Gastroesophageal sphincter (tissue), 4 donors: Measurements from ENCODE around the gene SLC9A1. TPM values are rescaled to one million over a fixed set of nuclear protein-coding genes. Genes with fewer than 3 reads are reported as not detected.

Source experiments
- ATAC-seq: fragments of 150-250 bp; one replicate; pipeline ENCODE4 v1.9.1; 2016; ENCODE audit warnings: mild to moderate bottlenecking, moderate library complexity
- H3K27ac ChIP-seq, 4 donors: fragments of 200-600 bp; sonication (generic) in 3 of 4; 1 replicate in 3 of 4; 2 replicates in 1 of 4; pipeline ENCODE4 v1.5.1; 2016 to 2019
- H3K27me3 ChIP-seq: fragments of 200-600 bp; sonication (generic); one replicate; pipeline ENCODE4 v1.5.1; 2019
- H3K36me3 ChIP-seq, 2 donors: fragments of 200-600 bp; sonication (generic); one replicate each; pipeline ENCODE4 v1.5.1; 2019; ENCODE audit warnings: control low read depth in 1 of 2
- H3K4me1 ChIP-seq, 3 donors: fragments of 200-600 bp; sonication (generic); 1 replicate in 2 of 3; 2 replicates in 1 of 3; pipeline ENCODE4 v1.5.1; 2016 to 2019; ENCODE audit warnings: control low read depth in 2 of 3
- H3K4me3 ChIP-seq, 2 donors: fragments of 200-600 bp; sonication (generic); one replicate each; pipeline ENCODE4 v1.5.1; 2019; ENCODE audit warnings: mild to moderate bottlenecking in 1 of 2, moderate library complexity in 1 of 2
- H3K9me3 ChIP-seq, 3 donors: fragments of 200-600 bp; sonication (generic); one replicate each; pipeline ENCODE4 v1.5.1; 2017 to 2019; ENCODE audit warnings: control low read depth in 2 of 3
- EP300 ChIP-seq: sonication (generic); formaldehyde crosslinking; IDR thresholded peaks from one replicate; pipeline ENCODE4 v1.6.1; 2017; ENCODE audit warnings: antibody characterized with exemption, mild to moderate bottlenecking
- POLR2A ChIP-seq, 2 donors: fragments of 450-650 bp; IDR thresholded peaks; one replicate each; pipeline ENCODE4 v1.6.1; 2017; ENCODE audit warnings: antibody characterized with exemption in 2 of 2, mild to moderate bottlenecking in 2 of 2, moderate library complexity in 1 of 2
- POLR2AphosphoS5 ChIP-seq: sonication (generic); formaldehyde crosslinking; IDR thresholded peaks from one replicate; pipeline ENCODE4 v1.6.1; 2017; ENCODE audit warnings: antibody characterized with exemption
- WGBS, 2 donors: methylation state at CpG; one replicate each; pipeline ENCODE4 v1.1.5; 2018; ENCODE audit warnings: low coverage in 1 of 2; 5-methylcytosine and 5-hydroxymethylcytosine counted together
- total RNA-seq, 4 donors: library from RNA; depleted of rRNA; stranded (reverse); fragments of >200 nt; gene quantifications; one replicate each; pipeline ENCODE4 v1.1.0, GENCODE V29; 2016
- TF ChIP-seq, protein P1 (sequence below), 4 experiments: fragments of 200-600 bp in 2 of 4; fragments of 450-650 bp in 2 of 4; sonication (generic) in 1 of 4; IDR thresholded peaks; one replicate each; pipeline ENCODE4 v1.5.1; 2017 to 2019; ENCODE audit warnings: antibody characterized with exemption in 4 of 4, mild to moderate bottlenecking in 2 of 4, moderate library complexity in 2 of 4

The SLC9A1 gene
- total RNA-seq, 4 donors from 2014 or later: 7.2 to 27.8 (median 17.1) TPM

DNA sequence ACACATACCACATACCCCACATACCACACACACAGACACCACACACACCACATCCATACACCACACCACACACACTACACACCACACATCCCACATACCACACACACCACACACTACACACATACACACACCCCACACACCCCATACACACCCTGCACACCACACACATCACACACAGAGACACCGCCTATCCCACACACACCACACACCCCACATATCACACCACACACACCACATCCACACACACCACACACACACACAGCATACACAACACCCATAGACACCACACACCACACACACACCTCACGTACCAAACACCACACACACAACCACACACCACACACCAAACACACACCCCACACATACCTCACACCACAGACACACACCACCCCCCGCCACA lies 68.3 kb downstream of the SLC9A1 start:
- Histone ChIP-seq H3K27ac (no peak overlapping the region), H3K27me3 (peaks cover 7% of the 10 kb centered on the region), H3K4me3 (no peak overlapping the region), H3K9me3 (peaks cover 0 to 25% (median 0%) of the 10 kb centered on the region in 3 donors), H3K4me1 (no peaks in the 10 kb centered on the region), H3K36me3 (no peaks in the 10 kb centered on the region)
- TF ChIP-seq, protein P1, sequence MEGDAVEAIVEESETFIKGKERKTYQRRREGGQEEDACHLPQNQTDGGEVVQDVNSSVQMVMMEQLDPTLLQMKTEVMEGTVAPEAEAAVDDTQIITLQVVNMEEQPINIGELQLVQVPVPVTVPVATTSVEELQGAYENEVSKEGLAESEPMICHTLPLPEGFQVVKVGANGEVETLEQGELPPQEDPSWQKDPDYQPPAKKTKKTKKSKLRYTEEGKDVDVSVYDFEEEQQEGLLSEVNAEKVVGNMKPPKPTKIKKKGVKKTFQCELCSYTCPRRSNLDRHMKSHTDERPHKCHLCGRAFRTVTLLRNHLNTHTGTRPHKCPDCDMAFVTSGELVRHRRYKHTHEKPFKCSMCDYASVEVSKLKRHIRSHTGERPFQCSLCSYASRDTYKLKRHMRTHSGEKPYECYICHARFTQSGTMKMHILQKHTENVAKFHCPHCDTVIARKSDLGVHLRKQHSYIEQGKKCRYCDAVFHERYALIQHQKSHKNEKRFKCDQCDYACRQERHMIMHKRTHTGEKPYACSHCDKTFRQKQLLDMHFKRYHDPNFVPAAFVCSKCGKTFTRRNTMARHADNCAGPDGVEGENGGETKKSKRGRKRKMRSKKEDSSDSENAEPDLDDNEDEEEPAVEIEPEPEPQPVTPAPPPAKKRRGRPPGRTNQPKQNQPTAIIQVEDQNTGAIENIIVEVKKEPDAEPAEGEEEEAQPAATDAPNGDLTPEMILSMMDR (IDR thresholded peaks at IDR 0.05): no peak
- TF ChIP-seq EP300: no peak
- no peak for TF ChIP-seq POLR2A (IDR thresholded peaks at IDR 0.05)
- no peak for TF ChIP-seq POLR2AphosphoS5
- 87 to 94% methylated on average over 2 to 3 of the region's 3 CpGs for WGBS, 2 donors
- ATAC-seq: no peak

DNA sequence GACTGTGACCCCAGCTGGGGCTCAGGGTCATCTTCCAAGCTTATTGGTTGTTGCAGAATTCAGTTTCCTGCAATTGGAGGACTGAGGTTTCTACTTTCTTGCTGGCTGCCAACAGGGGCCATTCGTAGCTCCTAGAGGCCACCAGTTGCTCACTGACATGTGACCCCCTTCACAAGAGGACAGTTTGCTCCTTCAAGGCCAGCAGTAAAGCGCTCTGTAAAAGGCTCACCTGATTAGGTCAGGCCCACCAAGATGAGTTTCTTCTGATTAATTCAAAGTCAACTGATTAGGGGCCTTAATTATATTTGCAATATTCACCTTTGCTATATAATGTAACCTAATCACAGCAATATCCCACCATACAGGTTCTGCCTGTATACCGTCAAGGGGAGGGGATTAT lies 68.9 kb downstream of the SLC9A1 start:
- 70 to 88% methylated on average over 1 to 2 of the region's 3 CpGs for WGBS, 2 donors
- TF ChIP-seq POLR2AphosphoS5: no peak
- TF ChIP-seq POLR2A (IDR thresholded peaks at IDR 0.05): no peak
- TF ChIP-seq, protein P1 (IDR thresholded peaks at IDR 0.05): no peak
- peaks cover 0 to 25% (median 0%) of the 10 kb centered on the region in 3 donors for H3K9me3 ChIP-seq
- ATAC-seq: no peak
- no peaks in the 10 kb centered on the region for H3K4me1 ChIP-seq
- no peak overlapping the region for H3K27ac ChIP-seq
- H3K4me3 ChIP-seq: no peak overlapping the region
- H3K27me3 ChIP-seq: peaks cover 7% of the 10 kb centered on the region
- H3K36me3 ChIP-seq: no peaks in the 10 kb centered on the region

DNA sequence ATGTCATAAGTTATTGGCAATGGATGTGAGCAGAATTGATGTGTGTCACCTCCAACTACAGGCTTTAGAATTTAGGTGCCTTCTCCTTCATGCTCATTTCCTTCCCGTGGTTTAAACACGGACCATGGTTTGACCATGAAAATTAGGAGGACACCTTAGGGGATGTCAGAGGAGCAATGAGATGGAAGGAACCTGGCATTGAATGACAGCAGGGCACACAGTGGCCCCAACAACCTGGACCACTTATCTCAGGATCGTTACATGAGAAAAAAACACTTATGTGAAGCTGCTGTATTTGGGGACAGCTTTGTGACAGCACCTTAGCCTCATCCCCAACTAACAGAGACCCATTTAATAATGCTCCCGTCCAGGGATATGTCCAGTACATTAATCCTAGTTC lies 70.8 kb downstream of the SLC9A1 start:
- TF ChIP-seq POLR2AphosphoS5 (no peak), POLR2A (IDR thresholded peaks at IDR 0.05) (no peak), EP300 (no peak)
- TF ChIP-seq, protein P1 (IDR thresholded peaks at IDR 0.05): no peak
- Histone ChIP-seq H3K27ac (no peak overlapping the region), H3K9me3 (peaks cover 0 to 32% (median 0%) of the 10 kb centered on the region in 3 donors), H3K27me3 (peaks cover 7% of the 10 kb centered on the region), H3K36me3 (no peaks in the 10 kb centered on the region), H3K4me1 (no peaks in the 10 kb centered on the region), H3K4me3 (no peak overlapping the region)
- WGBS, 2 donors: 78 to 87% methylated on average over 3 of the region's 4 CpGs
- ATAC-seq: no peak

DNA sequence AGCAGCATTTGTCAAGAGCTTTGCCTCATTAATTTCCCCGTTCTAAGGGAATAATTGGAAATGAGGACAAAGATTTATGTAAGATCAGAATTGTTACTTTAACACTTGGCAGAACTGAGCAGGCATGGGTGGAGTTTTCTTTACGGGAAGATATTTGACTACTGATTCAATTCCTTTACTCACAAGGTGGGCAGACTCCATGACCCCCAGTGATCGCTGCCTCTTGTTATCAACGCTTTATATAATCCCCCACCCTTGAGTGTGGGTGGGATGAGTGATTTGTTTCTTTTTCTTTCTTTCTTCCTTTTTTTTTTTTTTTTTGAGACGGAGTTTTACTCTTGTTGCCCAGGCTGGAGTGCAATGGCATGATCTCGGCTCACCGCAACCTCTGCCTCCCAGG lies 77.0 kb downstream of the SLC9A1 start:
- Histone ChIP-seq H3K27me3 (peaks cover 7% of the 10 kb centered on the region), H3K27ac (no peak overlapping the region), H3K4me1 (no peaks in the 10 kb centered on the region), H3K9me3 (peaks cover 0 to 13% (median 0%) of the 10 kb centered on the region in 3 donors), H3K36me3 (no peaks in the 10 kb centered on the region), H3K4me3 (no peak overlapping the region)
- no peak for ATAC-seq
- TF ChIP-seq, protein P1 (IDR thresholded peaks at IDR 0.05): no peak
- TF ChIP-seq POLR2AphosphoS5: no peak
- no peak for TF ChIP-seq EP300
- no peak for TF ChIP-seq POLR2A (IDR thresholded peaks at IDR 0.05)
- 51 to 59% methylated on average over 3 to 5 of the region's 7 CpGs for WGBS, 2 donors

DNA sequence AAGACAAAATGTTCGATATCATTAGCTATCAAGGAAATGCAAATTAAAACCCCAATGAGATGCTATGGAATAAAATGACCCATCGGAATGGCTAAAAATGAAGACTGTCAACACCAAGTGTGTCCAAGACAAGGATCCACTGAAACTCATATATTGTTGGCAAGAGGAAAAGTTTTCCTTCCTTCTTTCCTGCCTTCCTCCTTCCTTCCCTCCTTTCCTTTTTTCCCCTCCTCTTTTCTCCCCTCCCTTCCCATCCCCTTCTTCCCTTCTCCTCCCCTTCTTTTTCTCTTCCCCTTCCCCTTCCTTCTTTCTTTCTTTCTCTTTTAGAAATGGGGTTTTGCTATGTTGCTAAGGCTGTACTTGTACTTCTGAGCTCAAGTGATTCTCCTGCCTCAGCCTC lies 78.1 kb downstream of the SLC9A1 start:
- WGBS, 2 donors: 85 to 100% methylated on average over 2 of the region's 2 CpGs
- H3K9me3 ChIP-seq: peaks cover 0 to 7% (median 0%) of the 10 kb centered on the region in 3 donors
- no peak for ATAC-seq

More for the DNA sequence above, 78.1 kb downstream of the SLC9A1 start:
- H3K4me1 ChIP-seq: no peaks in the 10 kb centered on the region
- H3K4me3 ChIP-seq: no peak overlapping the region
- H3K27me3 ChIP-seq: no peaks in the 10 kb centered on the region
- TF ChIP-seq EP300: no peak
- no peak for TF ChIP-seq POLR2A (IDR thresholded peaks at IDR 0.05)
- TF ChIP-seq, protein P1 (IDR thresholded peaks at IDR 0.05): no peak
- TF ChIP-seq POLR2AphosphoS5: no peak
- no peak overlapping the region for H3K27ac ChIP-seq
- no peaks in the 10 kb centered on the region for H3K36me3 ChIP-seq
